ENCODE data around the gene DCST2.
"Not testable (repeated sequence)": the region's sequence is repeated elsewhere in the genome, so short reads cannot be mapped to it uniquely, and the experiment has no call there.

Gene DCST2

GRCh38 chr1:154995301-154995983 is 38.1 kb downstream of the DCST2 start:
- not testable (repeated sequence) for DNase-seq

- DNase-seq = no peak
These were observed 39.0 kb downstream of the DCST2 start for GRCh38 chr1:154994591-154994990.

GRCh38 chr1:154994269-154994587 is 39.4 kb downstream of the DCST2 start:
- DNase-seq = no peak

- no peak for DNase-seq
These were observed 39.9 kb downstream of the DCST2 start, which contains the start of gene LENEP for GRCh38 chr1:154993572-154994268. Gene LENEP (plus strand): TSS chr1:154993586. CDS start chr1:154993608, 22 bp downstream.

- DNase-seq = no peak
These were observed 40.6 kb downstream of the DCST2 start for GRCh38 chr1:154992721-154993571.

- DNase-seq = no peak
These were observed 43.3 kb downstream of the DCST2 start for GRCh38 chr1:154990276-154990675.

- no peak for DNase-seq
These were observed 44.3 kb downstream of the DCST2 start for GRCh38 chr1:154989195-154989860.

GRCh38 chr1:154988058-154988954 is 45.3 kb downstream of the DCST2 start:
- DNase-seq = no peak

- no peak for DNase-seq
These were observed 46.3 kb downstream of the DCST2 start for GRCh38 chr1:154987326-154987725.

- DNase-seq = not testable (repeated sequence)
These were observed 46.8 kb downstream of the DCST2 start for GRCh38 chr1:154986736-154987135.

GRCh38 chr1:154983776-154984466 is 49.7 kb downstream of the DCST2 start:
- DNase-seq = no peak

GRCh38 chr1:154982897-154983648 is 50.5 kb downstream of the DCST2 start, which contains the start of gene FLAD1:
Gene FLAD1 (plus strand): TSS chr1:154983344. CDS start chr1:154983695, 351 bp downstream.
- DNase-seq = peak; percentile 98

GRCh38 chr1:154982341-154982740 is 51.2 kb downstream of the DCST2 start:
- no peak for DNase-seq

- no peak for DNase-seq
These were observed 55.2 kb downstream of the DCST2 start for GRCh38 chr1:154978360-154978759.

- DNase-seq = not testable (repeated sequence)
These were observed 55.8 kb downstream of the DCST2 start for GRCh38 chr1:154977762-154978161.

GRCh38 chr1:154975409-154976059 is 58.0 kb downstream of the DCST2 start:
- no peak for DNase-seq

GRCh38 chr1:154974808-154975408 is 58.7 kb downstream of the DCST2 start:
- peak; percentile 69 for DNase-seq

GRCh38 chr1:154974102-154974807 is 59.3 kb downstream of the DCST2 start, which contains the start of gene CKS1B:
Gene CKS1B (plus strand): TSS chr1:154974681. CDS start chr1:154974746, 65 bp downstream.
- peak; percentile 99 for DNase-seq
